H1 (cell line): ENCODE data around the gene FOXO4. TPM values are rescaled to one million over a fixed set of nuclear protein-coding genes. Genes with fewer than 3 reads are reported as not detected.

Source experiments
- CTCF ChIA-PET: fragments of 300-600 bp; sonication (Branson Sonifier 250); formaldehyde crosslinking; loops from one replicate; lab custom pipeline; 2021; ENCODE audit not compliant: partially characterized antibody; lab: Charles Lee
- POLR2A ChIA-PET: fragments of 300-600 bp; sonication (Branson Sonifier 250); formaldehyde crosslinking; loops from one replicate; lab custom pipeline; 2021; ENCODE audit warnings: inconsistent platforms; ENCODE audit not compliant: partially characterized antibody; lab: Charles Lee
- DNase-seq, 2 experiments: peaks; one replicate each; pipeline versions ENCODE4 v3.0.0 to v3.0.0-alpha.2; 2010 to 2022; ENCODE audit warnings: low spot score in 2 of 2, low read depth in 1 of 2, mixed read lengths in 1 of 2
- FAIRE-seq: peaks from 2 replicates; lab custom pipeline; 2011; peaks lifted over from hg19 to GRCh38; lab: Jason Lieb, UNC
- H2AFZ ChIP-seq: 2 replicates; pipeline ENCODE4 v1.8.1; 2012; ENCODE audit warnings: low read length, inconsistent platforms
- H2AK5ac ChIP-seq: 2 replicates; pipeline ENCODE4 v1.6.1; 2013; ENCODE audit warnings: low read depth, low read length
- H2BK120ac ChIP-seq: replicated peaks from 2 replicates; pipeline ENCODE3; 2013; ENCODE audit warnings: low read depth, low read length, inconsistent platforms
- H2BK12ac ChIP-seq: 2 replicates; pipeline ENCODE4 v1.6.1; 2013; ENCODE audit warnings: low read depth, low read length
- H2BK15ac ChIP-seq: 2 replicates; pipeline ENCODE4 v1.6.1; 2013; ENCODE audit warnings: low read length
- H2BK20ac ChIP-seq: 2 replicates; pipeline ENCODE4 v1.6.1; 2013; ENCODE audit warnings: low read length
- H2BK5ac ChIP-seq: 2 replicates; pipeline ENCODE4 v1.6.1; 2013; ENCODE audit warnings: low read depth, low read length
- H3K14ac ChIP-seq: 2 replicates; pipeline ENCODE4 v1.6.1; 2013; ENCODE audit warnings: inconsistent platforms; ENCODE audit not compliant: insufficient read length
- H3K18ac ChIP-seq: 2 replicates; pipeline ENCODE4 v1.6.1; 2013; ENCODE audit warnings: low read length; ENCODE audit errors: extremely low read depth
- H3K23ac ChIP-seq: 2 replicates; pipeline ENCODE4 v1.6.1; 2013; ENCODE audit warnings: inconsistent platforms; ENCODE audit not compliant: insufficient read length
- H3K23me2 ChIP-seq: 2 replicates; pipeline ENCODE4 v1.6.1; 2013; ENCODE audit warnings: low read depth, low read length
- H3K27ac ChIP-seq: 2 replicates; pipeline ENCODE4 v1.6.1; 2011; ENCODE audit warnings: low read depth, low read length, inconsistent platforms
- H3K27me3 ChIP-seq, 4 experiments: replicated peaks in 1 of 4; 1 replicate in 1 of 4; 2 replicates in 3 of 4; pipeline versions ENCODE4 v1.6.1 to v1.8.1; 2011 to 2013; ENCODE audit warnings: low read length in 3 of 4, mild to moderate bottlenecking in 3 of 4, inconsistent platforms in 2 of 4, mixed read lengths in 2 of 4, moderate library complexity in 1 of 4; ENCODE audit not compliant: control insufficient read depth in 3 of 4, insufficient read depth in 3 of 4; ENCODE audit errors: extremely low read depth in 1 of 4
- H3K36me3 ChIP-seq, 4 experiments: 2 replicates each; pipeline versions ENCODE4 v1.6.1 to v1.8.1; 2011 to 2013; ENCODE audit warnings: mild to moderate bottlenecking in 4 of 4, low read length in 3 of 4, moderate library complexity in 2 of 4, control low read depth in 1 of 4, inconsistent platforms in 1 of 4; ENCODE audit not compliant: insufficient read depth in 4 of 4, control insufficient read depth in 2 of 4
- H3K4ac ChIP-seq: replicated peaks from 2 replicates; pipeline ENCODE3; 2013; ENCODE audit warnings: low read length, low read depth, mixed read lengths, inconsistent platforms; ENCODE audit not compliant: insufficient read length
- H3K4me1 ChIP-seq, 4 experiments: replicated peaks in 1 of 4; 1 replicate in 1 of 4; 2 replicates in 3 of 4; pipeline versions ENCODE4 v1.6.1 to v1.8.1; 2011 to 2013; ENCODE audit warnings: low read length in 3 of 4, inconsistent platforms in 2 of 4, mixed read lengths in 1 of 4; ENCODE audit not compliant: insufficient read depth in 4 of 4, control insufficient read depth in 3 of 4
- H3K4me2 ChIP-seq, 2 experiments: 2 replicates each; pipeline versions ENCODE4 v1.6.1 to v1.8.1; 2011 to 2013; ENCODE audit warnings: low read depth in 2 of 2, low read length in 2 of 2, control low read depth in 1 of 2, inconsistent platforms in 1 of 2, mild to moderate bottlenecking in 1 of 2; ENCODE audit not compliant: insufficient read depth in 1 of 2
- H3K4me3 ChIP-seq, 4 experiments: fragments of 200-600, 300-600 bp in 1 of 4; sonication (generic), shearing (Covaris generic), sonication (Bioruptor Twin) in 1 of 4; 2 replicates each; pipeline versions ENCODE4 v1.5.1 to v1.8.1; 2011 to 2016; ENCODE audit warnings: low read length in 4 of 4, low read depth in 3 of 4, control low read depth in 2 of 4, inconsistent platforms in 2 of 4, mild to moderate bottlenecking in 2 of 4, mixed read lengths in 1 of 4, moderate library complexity in 1 of 4; ENCODE audit not compliant: insufficient read depth in 2 of 4; ENCODE audit errors: extremely low read depth in 1 of 4
- H3K56ac ChIP-seq: replicated peaks from 2 replicates; pipeline ENCODE3; 2013; ENCODE audit warnings: low read depth, mild to moderate bottlenecking, mixed read lengths, low read length, inconsistent platforms; ENCODE audit not compliant: insufficient read length
- H3K79me1 ChIP-seq: 2 replicates; pipeline ENCODE4 v1.6.1; 2013; ENCODE audit warnings: low read depth, low read length, control low read depth
- H3K79me2 ChIP-seq, 2 experiments: 2 replicates each; pipeline versions ENCODE4 v1.6.1 to v1.8.1; 2012 to 2013; ENCODE audit warnings: low read length in 2 of 2, mild to moderate bottlenecking in 2 of 2, inconsistent platforms in 1 of 2; ENCODE audit not compliant: insufficient read depth in 2 of 2, control insufficient read depth in 1 of 2
- H3K9ac ChIP-seq, 4 experiments: replicated peaks in 1 of 4; 1 replicate in 1 of 4; 2 replicates in 3 of 4; pipeline versions ENCODE4 v1.6.1 to v1.8.1; 2011 to 2013; ENCODE audit warnings: low read depth in 3 of 4, low read length in 3 of 4, control low read depth in 2 of 4, mild to moderate bottlenecking in 2 of 4, moderate library complexity in 2 of 4, inconsistent platforms in 1 of 4; ENCODE audit errors: extremely low read depth in 1 of 4
- H3K9me3 ChIP-seq, 2 experiments: 2 replicates each; pipeline versions ENCODE4 v1.6.1 to v1.8.1; 2012 to 2013; ENCODE audit warnings: mild to moderate bottlenecking in 2 of 2, moderate library complexity in 2 of 2, control low read depth in 1 of 2, inconsistent platforms in 1 of 2, low read depth in 1 of 2, low read length in 1 of 2, mixed read lengths in 1 of 2; ENCODE audit not compliant: insufficient read depth in 2 of 2
- H4K20me1 ChIP-seq, 2 experiments: replicated peaks in 1 of 2; 2 replicates each; pipeline versions ENCODE3 to v1.8.1; 2011 to 2013; ENCODE audit warnings: inconsistent platforms in 2 of 2, low read length in 2 of 2, mild to moderate bottlenecking in 1 of 2; ENCODE audit not compliant: insufficient read depth in 2 of 2, control insufficient read depth in 1 of 2
- H4K5ac ChIP-seq: 2 replicates; pipeline ENCODE4 v1.6.1; 2013; ENCODE audit warnings: low read length, low read depth, mixed read lengths, inconsistent platforms; ENCODE audit not compliant: insufficient read length
- H4K8ac ChIP-seq: 2 replicates; pipeline ENCODE4 v1.8.0; 2013; ENCODE audit warnings: mild to moderate bottlenecking, moderate library complexity, low read length, inconsistent platforms; ENCODE audit not compliant: insufficient read depth; ENCODE audit errors: extremely low read depth
- H4K91ac ChIP-seq: replicated peaks from 2 replicates; pipeline ENCODE3; 2013; ENCODE audit warnings: low read length, mixed read lengths, inconsistent platforms; ENCODE audit not compliant: insufficient read length
- BACH1 ChIP-seq: IDR thresholded peaks from 2 replicates; pipeline ENCODE4 v1.6.1; 2012; ENCODE audit warnings: low read length, improper control_type of control experiment
- CREB1 ChIP-seq: IDR thresholded peaks from 2 replicates; pipeline ENCODE4 v1.6.1; 2012; ENCODE audit warnings: inconsistent platforms
- E2F6 ChIP-seq: IDR thresholded peaks from 2 replicates; pipeline ENCODE4 v1.6.1; 2012; ENCODE audit warnings: inconsistent platforms
- EGR1 ChIP-seq: IDR thresholded peaks from 2 replicates; pipeline ENCODE4 v1.6.1; 2011; ENCODE audit warnings: low read depth, low read length, borderline replicate concordance
- GABPA ChIP-seq: IDR thresholded peaks from 2 replicates; pipeline ENCODE4 v1.6.1; 2011; ENCODE audit warnings: mild to moderate bottlenecking, low read length, moderate library complexity, borderline replicate concordance; ENCODE audit not compliant: insufficient read depth
- GTF2F1 ChIP-seq: IDR thresholded peaks from 2 replicates; pipeline ENCODE4 v1.6.1; 2012; ENCODE audit warnings: low read depth, low read length, improper control_type of control experiment, borderline replicate concordance
- KDM1A ChIP-seq: fragments of 200-600, 300-600 bp; sonication (generic); IDR thresholded peaks from 2 replicates; pipeline ENCODE4 v1.7.1; 2016; ENCODE audit warnings: mild to moderate bottlenecking, low read length, borderline replicate concordance
- KDM5A ChIP-seq: fragments of 200-600 bp; IDR thresholded peaks from 2 replicates; pipeline ENCODE4 v1.7.1; 2012; ENCODE audit warnings: mild to moderate bottlenecking, low read length, inconsistent platforms, mixed read lengths
- NANOG ChIP-seq: IDR thresholded peaks from 2 replicates; pipeline ENCODE4 v1.6.1; 2011; ENCODE audit warnings: low read length, low read depth, mild to moderate bottlenecking, inconsistent platforms; ENCODE audit not compliant: insufficient read depth, poor library complexity, severe bottlenecking
- TAF1 ChIP-seq: IDR thresholded peaks from 2 replicates; pipeline ENCODE4 v1.6.1; 2011; ENCODE audit warnings: mild to moderate bottlenecking, low read depth, low read length
- TAF7 ChIP-seq: optimal IDR thresholded peaks from 2 replicates; pipeline ENCODE3; 2011; ENCODE audit warnings: low read depth, mild to moderate bottlenecking, inconsistent platforms, low read length, moderate library complexity, borderline replicate concordance
- TCF12 ChIP-seq: IDR thresholded peaks from 2 replicates; pipeline ENCODE4 v1.6.1; 2011; ENCODE audit warnings: low read depth, mild to moderate bottlenecking, low read length
- WGBS, 2 experiments: shearing (Covaris generic) in 1 of 2; methylation state at CpG; one replicate each; pipeline versions ENCODE4 v1.1.6 to v1.1.7; 2013 to 2015; ENCODE audit warnings: low lambda C conversion rate in 2 of 2, mixed read lengths in 2 of 2, inconsistent platforms in 1 of 2, low coverage in 1 of 2, missing lambda C conversion rate in 1 of 2; ENCODE audit not compliant: insufficient replicate concordance in 2 of 2, insufficient coverage in 1 of 2, insufficient read length in 1 of 2; ENCODE audit errors: extremely low coverage in 1 of 2, missing lambda C conversion rate in 1 of 2; 5-methylcytosine and 5-hydroxymethylcytosine counted together
- polyA plus RNA-seq, 7 experiments: library from polyadenylated mRNA; depleted of rRNA in 3 of 7; stranded (reverse) in 5 of 7; unstranded in 2 of 7; fragments of >200 nt in 5 of 7; fragments of 200-250 nt in 2 of 7; gene quantifications; 1 replicate in 5 of 7; 2 replicates in 1 of 7; 4 replicates in 1 of 7; pipeline versions ENCODE4 v1.2.1 to v1.2.3, GENCODE V29; 2011 to 2013; ENCODE audit warnings: missing spikeins in 2 of 7, mixed read lengths in 2 of 7
- total RNA-seq: library from RNA; stranded (reverse); fragmentation: NEBNext Ultra II Directional; extraction: Animal tissue kit (Norgen Biotek cat#: 25700); gene quantifications from 2 replicates; pipeline ENCODE4 v1.2.1, GENCODE V29; 2021

The FOXO4 gene
- total and polyA plus RNA-seq, 2 of the 8 experiments (the other 6 are each of a cell fraction or from before 2014, with no cell fraction given), result 12.3 to 57.4 TPM

GRCh38 chrX:71098951-71099506 lies 3.4 kb downstream of the FOXO4 start:
- H3K9me3 ChIP-seq, result no peaks in the 10 kb centered on the region
- H3K4me3 ChIP-seq, result peak overlapping the region; percentile 16 to 53 (median 24); a peak in 5 of 8 replicates
- H3K79me1 ChIP-seq, result no peaks in the 10 kb centered on the region; the same call in 1 of the 2 replicates
- peaks cover 0 to 6% (median 0%) of the 10 kb centered on the region in 4 experiments; a peak in 1 of 8 replicates for H3K36me3 ChIP-seq
- H3K23ac ChIP-seq, result no peak overlapping the region
- peaks cover 7 to 32% (median 17%) of the 10 kb centered on the region in 4 experiments for H3K4me1 ChIP-seq
- H2BK12ac ChIP-seq, result no peak overlapping the region
- no peak overlapping the region for H4K5ac ChIP-seq
- ChIA-PET POLR2A (interaction anchor here (0.9 to 2.4 kb wide), 7 partner anchors 13 to 31 kb away, joined by 3 to 17 read pairs (median 4); partner anchors contain the start of genes IL2RG, MED12 and SNX12), CTCF (interaction anchor here (0.8 to 1.3 kb wide), 10 partner anchors 15 to 237 kb away, joined by 3 to 8 read pairs (median 4); no protein-coding TSS in a partner anchor)
- DNase-seq (no peak), FAIRE-seq (no peak)
- H3K4me2 ChIP-seq, result peak overlapping the region; percentile 68 to 95
- no peak overlapping the region for H3K14ac ChIP-seq
- no peak overlapping the region for H3K9ac ChIP-seq
- H2BK5ac ChIP-seq, result peak overlapping the region; percentile 44; the same call in 1 of the 2 replicates
- H4K91ac ChIP-seq, result no peak overlapping the region
- H2AFZ ChIP-seq, result no peak overlapping the region
- peaks cover 0 to 8% of the 10 kb centered on the region in 2 experiments; a peak in 2 of 4 replicates for H3K79me2 ChIP-seq
- no peak overlapping the region; the same call in 1 of the 2 replicates for H3K18ac ChIP-seq
- no peak overlapping the region for H3K56ac ChIP-seq
- H2BK15ac ChIP-seq, result no peak overlapping the region
- WGBS, 2 experiments, result 13% methylated on average over 3 of the region's 5 CpGs; no CpG with 5 or more reads in 1 of the 2 experiments
- peaks cover 0 to 2% of the 10 kb centered on the region in 2 experiments for H4K20me1 ChIP-seq
- no peak overlapping the region for H3K27ac ChIP-seq
- H2AK5ac ChIP-seq, result no peak overlapping the region
- peaks cover 0 to 5% (median 0%) of the 10 kb centered on the region in 4 experiments; a peak in 1 of 7 replicates for H3K27me3 ChIP-seq
- peaks cover 10% of the 10 kb centered on the region for H3K23me2 ChIP-seq
- no peak overlapping the region for H3K4ac ChIP-seq
- 0 out of 2 replicates have a peak overlapping the region, but pooled peaks have one; percentile 48 for H2BK20ac ChIP-seq
- H4K8ac ChIP-seq, result no peak overlapping the region; the same call in 1 of the 2 replicates
- no peak overlapping the region for H2BK120ac ChIP-seq
- TF ChIP-seq E2F6, result no peak
- TF ChIP-seq GABPA, result no peak
- no peak for TF ChIP-seq BACH1
- no peak for TF ChIP-seq NANOG
- no peak for TF ChIP-seq TAF7
- TF ChIP-seq KDM1A, result no peak
- no peak for TF ChIP-seq EGR1
- TF ChIP-seq TAF1, result no peak
- TF ChIP-seq KDM5A, result no peak
- no peak for TF ChIP-seq CREB1
- TF ChIP-seq GTF2F1, result no peak
- TF ChIP-seq TCF12, result no peak
